Activated naive CD4-positive, alpha-beta T cell (primary cell): ENCODE measurements around the gene HECW1.
"Not testable (repeated sequence)": the region's sequence is repeated elsewhere in the genome, so short reads cannot be mapped to it uniquely, and the experiment has no call there.

Source experiments
- DNase-seq, 4 experiments: peaks; one replicate each; lab custom pipeline; 2025; lab: John Stamatoyannopoulos, UW

HECW1 gene

GRCh38 chr7:43469051-43469450, 356.6 kb downstream of the HECW1 start:
- no peak for DNase-seq

GRCh38 chr7:43470110-43470509, 357.7 kb downstream of the HECW1 start:
- no peak for DNase-seq

- DNase-seq = no peak
Observed at GRCh38 chr7:43475983-43476382, 363.5 kb downstream of the HECW1 start.

- DNase-seq = no peak
Observed at GRCh38 chr7:43476896-43477295, 364.4 kb downstream of the HECW1 start.

GRCh38 chr7:43479042-43479441, 366.6 kb downstream of the HECW1 start:
- no peak for DNase-seq

GRCh38 chr7:43479543-43479942, 367.1 kb downstream of the HECW1 start:
- no peak for DNase-seq

- no peak for DNase-seq
Observed at GRCh38 chr7:43480581-43480980, 368.1 kb downstream of the HECW1 start.

- no peak for DNase-seq
Observed at GRCh38 chr7:43481902-43482678, 369.6 kb downstream of the HECW1 start.

- no peak for DNase-seq
Observed at GRCh38 chr7:43482679-43483252, 370.3 kb downstream of the HECW1 start.

- DNase-seq = no peak
Observed at GRCh38 chr7:43484678-43485395, 372.4 kb downstream of the HECW1 start.

GRCh38 chr7:43485580-43485979, 373.1 kb downstream of the HECW1 start:
- DNase-seq = no peak

- not testable (repeated sequence) for DNase-seq
Observed at GRCh38 chr7:43486008-43486407, 373.6 kb downstream of the HECW1 start.

GRCh38 chr7:43486634-43487033, 374.2 kb downstream of the HECW1 start:
- DNase-seq = no peak

- DNase-seq = no peak
Observed at GRCh38 chr7:43487731-43488073, 375.3 kb downstream of the HECW1 start.

- no peak for DNase-seq
Observed at GRCh38 chr7:43489257-43489656, 376.8 kb downstream of the HECW1 start.

- DNase-seq = no peak
Observed at GRCh38 chr7:43490016-43490415, 377.6 kb downstream of the HECW1 start.

GRCh38 chr7:43491123-43491522, 378.7 kb downstream of the HECW1 start:
- DNase-seq = no peak

GRCh38 chr7:43491984-43492383, 379.5 kb downstream of the HECW1 start:
- DNase-seq = no peak

GRCh38 chr7:43492896-43493295, 380.4 kb downstream of the HECW1 start:
- no peak for DNase-seq

GRCh38 chr7:43495572-43495971, 383.1 kb downstream of the HECW1 start:
- no peak for DNase-seq

- DNase-seq = no peak
Observed at GRCh38 chr7:43496596-43496995, 384.1 kb downstream of the HECW1 start.

- DNase-seq = no peak
Observed at GRCh38 chr7:43501870-43502269, 389.4 kb downstream of the HECW1 start.

GRCh38 chr7:43502941-43503340, 390.5 kb downstream of the HECW1 start:
- DNase-seq = no peak
